ENCODE measurements around the gene RUNX2. TPM values are rescaled to one million over a fixed set of nuclear protein-coding genes. Genes with fewer than 3 reads are reported as not detected.
A peak's percentile ranks its signal among the peaks of the same experiment; 100 is the strongest.

Gene RUNX2
- total RNA-seq, 2 experiments from 2014 or later = 0.27 to 0.44 TPM

DNA sequence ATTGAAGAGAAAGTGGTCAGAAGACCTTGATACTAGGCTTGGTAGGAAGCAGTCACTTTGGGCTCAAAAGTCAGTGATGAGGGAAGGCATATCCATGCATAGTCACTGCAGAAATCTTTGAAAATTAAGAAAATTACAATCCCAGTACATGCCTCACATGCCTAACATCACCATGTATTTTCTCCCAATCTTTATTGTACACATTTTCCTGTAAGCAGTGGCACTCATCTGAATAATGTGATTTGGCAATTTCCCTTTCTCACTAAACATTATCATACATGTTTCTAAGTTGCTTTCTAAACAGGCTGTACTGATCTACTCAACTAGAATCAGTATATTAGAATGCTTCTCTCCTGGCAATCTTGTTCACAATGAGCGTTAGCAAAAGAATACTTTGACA is 330.3 kb downstream of the RUNX2 start:
- peak overlapping the region; percentile 82; the same call in 1 of the 2 replicates for H2AFZ ChIP-seq (ENCODE audit: low read length)
- H3K4me3 ChIP-seq (ENCODE audit: low read depth, low read length, poor library complexity, severe bottlenecking) = peak overlapping the region; percentile 66
- TF ChIP-seq, protein P1, sequence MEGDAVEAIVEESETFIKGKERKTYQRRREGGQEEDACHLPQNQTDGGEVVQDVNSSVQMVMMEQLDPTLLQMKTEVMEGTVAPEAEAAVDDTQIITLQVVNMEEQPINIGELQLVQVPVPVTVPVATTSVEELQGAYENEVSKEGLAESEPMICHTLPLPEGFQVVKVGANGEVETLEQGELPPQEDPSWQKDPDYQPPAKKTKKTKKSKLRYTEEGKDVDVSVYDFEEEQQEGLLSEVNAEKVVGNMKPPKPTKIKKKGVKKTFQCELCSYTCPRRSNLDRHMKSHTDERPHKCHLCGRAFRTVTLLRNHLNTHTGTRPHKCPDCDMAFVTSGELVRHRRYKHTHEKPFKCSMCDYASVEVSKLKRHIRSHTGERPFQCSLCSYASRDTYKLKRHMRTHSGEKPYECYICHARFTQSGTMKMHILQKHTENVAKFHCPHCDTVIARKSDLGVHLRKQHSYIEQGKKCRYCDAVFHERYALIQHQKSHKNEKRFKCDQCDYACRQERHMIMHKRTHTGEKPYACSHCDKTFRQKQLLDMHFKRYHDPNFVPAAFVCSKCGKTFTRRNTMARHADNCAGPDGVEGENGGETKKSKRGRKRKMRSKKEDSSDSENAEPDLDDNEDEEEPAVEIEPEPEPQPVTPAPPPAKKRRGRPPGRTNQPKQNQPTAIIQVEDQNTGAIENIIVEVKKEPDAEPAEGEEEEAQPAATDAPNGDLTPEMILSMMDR (conservative IDR thresholded peaks at IDR 0.05; ENCODE audit: low read length) = no peak
- no peak for TF ChIP-seq EZH2phosphoT487 (IDR thresholded peaks at IDR 0.05; ENCODE audit: borderline replicate concordance, low read depth, low read length)
- no peaks in the 10 kb centered on the region for H3K79me2 ChIP-seq (ENCODE audit: insufficient read depth, low read depth, low read length)
- peaks cover 5% of the 10 kb centered on the region; the same call in 1 of the 2 replicates for H3K36me3 ChIP-seq (ENCODE audit: insufficient read depth, low read length)
- peaks cover 9% of the 10 kb centered on the region; the same call in 1 of the 2 replicates for H3K9me3 ChIP-seq (ENCODE audit: low read length)
- H3K9me2 ChIP-seq (ENCODE audit: insufficient read depth, low read length) = no peaks in the 10 kb centered on the region
- H3K4me1 ChIP-seq (ENCODE audit: insufficient read depth, low read length, poor library complexity, severe bottlenecking) = peaks cover 61% of the 10 kb centered on the region
- H4K20me1 ChIP-seq (ENCODE audit: insufficient read depth, low read length) = no peaks in the 10 kb centered on the region
- intact Hi-C loops (cut with micrococcal nuclease; ENCODE audit: unreplicated experiment) = loop anchor here (2.0 to 5.0 kb wide), 2 partner anchors 18 to 281 kb away; partner anchors contain the start of gene SUPT3H
- DNase-seq (ENCODE audit: low spot score) = no peak
- H3K4me2 ChIP-seq (ENCODE audit: low read length) = peak overlapping the region; percentile 80
- no TSS peak for BruUV-seq (replicated peaks)
- ChIA-PET CTCF (ENCODE audit: unreplicated experiment) (interaction anchor here (0.6 kb wide), 1 partner anchor 996 kb away, joined by 7 read pairs; no protein-coding TSS in a partner anchor), POLR2A (interaction anchor here (0.6 to 1.2 kb wide), 5 partner anchors 10 to 1240 kb away, joined by 3 to 4 read pairs (median 3); no protein-coding TSS in a partner anchor)
- H3K27ac ChIP-seq (ENCODE audit: low read depth, low read length, poor library complexity, severe bottlenecking) = peak overlapping the region; percentile 87

DNA sequence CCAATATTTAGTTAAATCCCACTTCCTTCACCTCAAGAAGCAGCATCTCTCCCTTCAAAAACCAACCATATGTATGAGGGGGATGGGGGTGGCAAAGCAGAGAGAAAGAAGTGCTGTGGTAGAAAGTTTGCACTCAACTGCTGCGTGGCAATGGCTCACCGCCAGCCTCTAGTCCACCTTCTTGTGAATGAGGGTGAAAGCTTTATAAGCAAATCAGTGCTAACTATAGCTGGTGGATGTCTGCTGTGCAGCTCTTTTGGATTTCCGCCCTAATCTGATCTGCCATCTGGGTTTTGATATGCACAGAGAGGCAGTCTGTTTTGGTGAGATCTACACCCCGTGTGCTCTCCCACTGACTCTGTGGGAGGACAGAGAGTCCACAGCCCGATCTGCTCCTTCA is 330.8 kb downstream of the RUNX2 start:
- H3K4me2 ChIP-seq (ENCODE audit: low read length) = peak overlapping the region; percentile 80
- H3K9me2 ChIP-seq (ENCODE audit: insufficient read depth, low read length) = no peaks in the 10 kb centered on the region
- H2AFZ ChIP-seq (ENCODE audit: low read length) = peak overlapping the region; percentile 82; the same call in 1 of the 2 replicates
- H3K79me2 ChIP-seq (ENCODE audit: insufficient read depth, low read depth, low read length) = no peaks in the 10 kb centered on the region
- peak overlapping the region; percentile 87 for H3K27ac ChIP-seq (ENCODE audit: low read depth, low read length, poor library complexity, severe bottlenecking)
- no peaks in the 10 kb centered on the region for H4K20me1 ChIP-seq (ENCODE audit: insufficient read depth, low read length)
- DNase-seq (ENCODE audit: low spot score) = peak; percentile 88
- H3K9me3 ChIP-seq (ENCODE audit: low read length) = peaks cover 9% of the 10 kb centered on the region; the same call in 1 of the 2 replicates
- BruUV-seq (replicated peaks) = no TSS peak
- H3K4me3 ChIP-seq (ENCODE audit: low read depth, low read length, poor library complexity, severe bottlenecking) = peak overlapping the region; percentile 66
- TF ChIP-seq, protein P1 (conservative IDR thresholded peaks at IDR 0.05; ENCODE audit: low read length) = no peak
- TF ChIP-seq EZH2phosphoT487 (IDR thresholded peaks at IDR 0.05; ENCODE audit: borderline replicate concordance, low read depth, low read length) = no peak
- CTCF ChIA-PET (ENCODE audit: unreplicated experiment) = interaction anchor here (0.6 kb wide), 2 partner anchors 996 to 1392 kb away, joined by 7 to 8 read pairs; no protein-coding TSS in a partner anchor
- intact Hi-C loops (cut with micrococcal nuclease; ENCODE audit: unreplicated experiment) = loop anchor here (2.0 to 5.0 kb wide), 2 partner anchors 18 to 282 kb away; partner anchors contain the start of gene SUPT3H
- peaks cover 67% of the 10 kb centered on the region for H3K4me1 ChIP-seq (ENCODE audit: insufficient read depth, low read length, poor library complexity, severe bottlenecking)
- POLR2A ChIA-PET = interaction anchor here (0.6 to 1.9 kb wide), 5 partner anchors 13 to 1240 kb away, joined by 3 to 10 read pairs (median 4); no protein-coding TSS in a partner anchor
- peaks cover 5% of the 10 kb centered on the region; the same call in 1 of the 2 replicates for H3K36me3 ChIP-seq (ENCODE audit: insufficient read depth, low read length)

DNA sequence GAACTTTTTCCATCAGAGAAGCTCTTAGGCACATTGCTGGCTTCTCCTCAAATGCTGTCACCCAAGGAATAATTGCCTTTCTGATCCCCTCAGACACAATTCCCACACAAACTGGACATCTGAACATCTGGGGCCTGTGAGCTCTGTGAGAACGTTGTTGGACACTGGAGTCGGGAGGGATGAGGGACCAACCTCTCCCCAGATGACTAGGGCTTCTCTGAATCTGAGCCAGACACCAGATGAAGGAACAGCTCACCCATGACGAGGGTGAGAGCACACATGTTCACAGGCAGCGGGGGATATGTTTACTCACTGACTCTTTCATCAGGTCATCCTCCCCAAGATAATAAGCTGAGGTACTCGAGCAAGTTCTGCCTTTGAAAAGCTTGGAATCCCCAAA is 333.5 kb downstream of the RUNX2 start:
- Histone ChIP-seq H3K9me2 (ENCODE audit: insufficient read depth, low read length) (no peaks in the 10 kb centered on the region), H3K9me3 (ENCODE audit: low read length) (peaks cover 5% of the 10 kb centered on the region; the same call in 1 of the 2 replicates), H3K36me3 (ENCODE audit: insufficient read depth, low read length) (peaks cover 4% of the 10 kb centered on the region; the same call in 1 of the 2 replicates), H3K4me2 (ENCODE audit: low read length) (peak overlapping the region; percentile 80), H3K4me1 (ENCODE audit: insufficient read depth, low read length, poor library complexity, severe bottlenecking) (peaks cover 85% of the 10 kb centered on the region), H3K79me2 (ENCODE audit: insufficient read depth, low read depth, low read length) (no peaks in the 10 kb centered on the region), H4K20me1 (ENCODE audit: insufficient read depth, low read length) (no peaks in the 10 kb centered on the region), H2AFZ (ENCODE audit: low read length) (0 out of 2 replicates have a peak overlapping the region, but pooled peaks have one; percentile 32), H3K4me3 (ENCODE audit: low read depth, low read length, poor library complexity, severe bottlenecking) (peak overlapping the region; percentile 10), H3K27ac (ENCODE audit: low read depth, low read length, poor library complexity, severe bottlenecking) (no peak overlapping the region)
- ChIA-PET CTCF (ENCODE audit: unreplicated experiment) (interaction anchor here (0.8 kb wide), 1 partner anchor 53 kb away, joined by 3 read pairs; no protein-coding TSS in a partner anchor), POLR2A (interaction anchor here (0.8 to 1.1 kb wide), 3 partner anchors 9 to 16 kb away, joined by 3 read pairs; no protein-coding TSS in a partner anchor)
- intact Hi-C loops (cut with micrococcal nuclease; ENCODE audit: unreplicated experiment) = no loop called here
- TF ChIP-seq EZH2phosphoT487 (IDR thresholded peaks at IDR 0.05; ENCODE audit: borderline replicate concordance, low read depth, low read length) = no peak
- TF ChIP-seq, protein P1 (conservative IDR thresholded peaks at IDR 0.05; ENCODE audit: low read length) = no peak
- BruUV-seq (replicated peaks) = no TSS peak
- peak; percentile 45 for DNase-seq (ENCODE audit: low spot score)

Data from OCI-LY7 (cell line).